Gastrocnemius medialis (tissue), 4 donors: ENCODE results near the gene RAPGEF1. TPM values are rescaled to one million over a fixed set of nuclear protein-coding genes. Genes with fewer than 3 reads are reported as not detected.
A peak's percentile ranks its signal among the peaks of the same experiment; 100 is the strongest.

Experiments
- ATAC-seq, 2 donors: fragments of 150-250 bp; one replicate each; pipeline ENCODE4 v1.9.1; 2016
- DNase-seq, 2 donors: peaks; one replicate each; pipeline ENCODE4 v3.0.0-alpha.2; 2019
- H3K27ac ChIP-seq, 4 donors: fragments of 200-600 bp; sonication (generic); 1 replicate in 1 of 4; 2 replicates in 3 of 4; pipeline ENCODE4 v1.5.1; 2016 to 2018; ENCODE audit warnings: mild to moderate bottlenecking in 2 of 4, moderate library complexity in 1 of 4
- H3K27me3 ChIP-seq, 3 donors: fragments of 200-600 bp; sonication (generic) in 2 of 3; 1 replicate in 1 of 3; 2 replicates in 2 of 3; pipeline versions ENCODE4 v1.5.1 to v1.6.0; 2016 to 2019; ENCODE audit warnings: mild to moderate bottlenecking in 1 of 3, moderate library complexity in 1 of 3
- H3K36me3 ChIP-seq, 2 donors: fragments of 200-600 bp; sonication (generic) in 1 of 2; one replicate each; pipeline ENCODE4 v1.5.1; 2017 to 2018
- H3K4me1 ChIP-seq, 2 donors: fragments of 200-600 bp; sonication (generic) in 1 of 2; one replicate each; pipeline ENCODE4 v1.5.1; 2016 to 2017; ENCODE audit warnings: mild to moderate bottlenecking in 2 of 2
- H3K4me3 ChIP-seq, 4 donors: fragments of 200-600 bp; sonication (generic) in 3 of 4; 1 replicate in 1 of 4; 2 replicates in 3 of 4; pipeline ENCODE4 v1.5.1; 2016 to 2019; ENCODE audit warnings: mild to moderate bottlenecking in 2 of 4
- H3K9me3 ChIP-seq, 3 donors: fragments of 200-600 bp; sonication (generic) in 2 of 3; 1 replicate in 1 of 3; 2 replicates in 2 of 3; pipeline ENCODE4 v1.5.1; 2016 to 2019
- POLR2A ChIP-seq, 2 donors: fragments of 450-650 bp; IDR thresholded peaks; one replicate each; pipeline ENCODE4 v1.6.1; 2017; ENCODE audit warnings: antibody characterized with exemption in 2 of 2, mild to moderate bottlenecking in 2 of 2, moderate library complexity in 2 of 2
- in situ Hi-C, 4 donors: fragments of 200-750 bp; cut with MboI; loops; one replicate each; pipeline versions ENCODE4 v1.15.0 to v1.8.0; 2017; ENCODE audit warnings: low sequenced_read_pairs in 4 of 4
- intact Hi-C: fragments of 100-400 bp; cut with DNase I; formaldehyde crosslinking; loops from one replicate; pipeline ENCODE4 v1.15.1; 2023; ENCODE audit warnings: low total_unique reads
- total RNA-seq, 4 donors: library from RNA; depleted of rRNA; stranded (reverse); fragments of >200 nt; gene quantifications; one replicate each; pipeline versions ENCODE4 v1.1.0 to v1.2.3, GENCODE V29; 2016
- TF ChIP-seq, protein P1 (sequence below), 5 experiments: fragments of 450-650 bp in 3 of 5; fragments of 200-600 bp in 2 of 5; sonication (generic) in 2 of 5; IDR thresholded peaks in 4 of 5; conservative IDR thresholded peaks in 1 of 5; 1 replicate in 4 of 5; 2 replicates in 1 of 5; pipeline ENCODE4 v1.5.1; 2016 to 2019; ENCODE audit warnings: antibody characterized with exemption in 5 of 5, mild to moderate bottlenecking in 3 of 5, moderate library complexity in 3 of 5

The RAPGEF1 gene
- total RNA-seq, 4 donors from 2014 or later, result 123 to 296 (median 217) TPM

DNA sequence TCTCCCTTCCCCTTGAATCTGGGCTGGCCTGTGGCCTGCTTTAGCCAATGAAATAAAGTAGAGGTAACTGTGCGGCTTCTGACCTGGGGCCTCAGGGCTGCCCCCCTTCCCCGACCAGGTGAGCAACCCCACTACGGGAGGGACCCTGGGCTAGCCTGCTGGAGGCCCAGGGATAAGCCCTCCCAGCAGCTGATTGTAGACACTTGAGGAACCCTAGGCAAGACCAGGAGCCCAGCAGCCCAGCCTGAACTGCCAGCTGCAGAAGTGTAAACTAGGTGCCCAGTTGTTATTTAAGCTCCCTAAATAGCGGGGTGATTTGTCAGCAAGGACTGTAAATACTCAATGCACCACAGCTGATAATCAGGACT is 41.3 kb downstream of the RAPGEF1 start:
- in situ Hi-C loops (no loop called here), intact Hi-C loops (no loop called here)
- H3K9me3 ChIP-seq, result no peaks in the 10 kb centered on the region
- ATAC-seq (peak; percentile 66 to 71), DNase-seq (peak in 1 of 2 donors; percentile 52)
- H3K4me3 ChIP-seq, result no peak overlapping the region
- no peaks in the 10 kb centered on the region for H3K36me3 ChIP-seq
- no peaks in the 10 kb centered on the region for H3K27me3 ChIP-seq
- H3K4me1 ChIP-seq, result peaks cover 59 to 84% of the 10 kb centered on the region in 2 donors
- H3K27ac ChIP-seq, result peak overlapping the region; percentile 74 to 85 (median 79)
- TF ChIP-seq POLR2A (IDR thresholded peaks at IDR 0.05), result no peak
- TF ChIP-seq, protein P1, sequence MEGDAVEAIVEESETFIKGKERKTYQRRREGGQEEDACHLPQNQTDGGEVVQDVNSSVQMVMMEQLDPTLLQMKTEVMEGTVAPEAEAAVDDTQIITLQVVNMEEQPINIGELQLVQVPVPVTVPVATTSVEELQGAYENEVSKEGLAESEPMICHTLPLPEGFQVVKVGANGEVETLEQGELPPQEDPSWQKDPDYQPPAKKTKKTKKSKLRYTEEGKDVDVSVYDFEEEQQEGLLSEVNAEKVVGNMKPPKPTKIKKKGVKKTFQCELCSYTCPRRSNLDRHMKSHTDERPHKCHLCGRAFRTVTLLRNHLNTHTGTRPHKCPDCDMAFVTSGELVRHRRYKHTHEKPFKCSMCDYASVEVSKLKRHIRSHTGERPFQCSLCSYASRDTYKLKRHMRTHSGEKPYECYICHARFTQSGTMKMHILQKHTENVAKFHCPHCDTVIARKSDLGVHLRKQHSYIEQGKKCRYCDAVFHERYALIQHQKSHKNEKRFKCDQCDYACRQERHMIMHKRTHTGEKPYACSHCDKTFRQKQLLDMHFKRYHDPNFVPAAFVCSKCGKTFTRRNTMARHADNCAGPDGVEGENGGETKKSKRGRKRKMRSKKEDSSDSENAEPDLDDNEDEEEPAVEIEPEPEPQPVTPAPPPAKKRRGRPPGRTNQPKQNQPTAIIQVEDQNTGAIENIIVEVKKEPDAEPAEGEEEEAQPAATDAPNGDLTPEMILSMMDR (IDR thresholded peaks at IDR 0.05 in 4 of 5, conservative IDR thresholded peaks at IDR 0.05 in 1 of 5), result no peak

DNA sequence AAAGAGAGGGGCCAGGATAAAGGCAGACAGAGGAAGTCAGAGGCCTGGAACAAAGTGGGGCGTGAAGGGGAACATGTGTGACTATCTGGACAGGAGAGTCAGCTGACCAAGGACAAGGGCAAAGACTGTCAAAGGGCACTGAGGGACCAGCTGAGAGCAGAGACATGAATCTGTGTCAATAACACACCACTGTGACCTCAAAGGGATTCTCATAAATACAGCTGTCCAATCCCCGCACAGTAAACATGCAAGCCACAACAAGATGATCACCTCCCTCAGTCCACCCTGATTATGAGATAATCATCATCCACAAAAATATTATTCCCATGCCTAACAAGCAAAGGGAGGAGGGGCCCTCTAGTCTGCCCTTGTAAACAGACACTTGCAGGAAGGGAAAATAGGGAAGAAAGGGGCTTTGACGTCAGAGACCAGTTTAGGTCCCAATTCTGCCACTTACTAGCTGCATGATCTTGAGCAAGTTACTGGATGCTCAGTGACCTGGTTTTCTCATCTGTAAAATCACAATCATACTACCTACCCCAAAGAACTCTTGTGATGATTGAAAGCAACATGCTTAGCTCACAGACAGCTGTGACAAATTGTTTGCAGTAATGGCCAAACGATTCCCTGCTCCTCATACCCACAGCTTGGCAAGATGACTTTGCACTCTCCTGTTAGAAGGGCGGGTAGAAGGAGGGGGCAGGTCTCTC is 41.8 kb downstream of the RAPGEF1 start:
- intact Hi-C loops, result no loop called here

DNA sequence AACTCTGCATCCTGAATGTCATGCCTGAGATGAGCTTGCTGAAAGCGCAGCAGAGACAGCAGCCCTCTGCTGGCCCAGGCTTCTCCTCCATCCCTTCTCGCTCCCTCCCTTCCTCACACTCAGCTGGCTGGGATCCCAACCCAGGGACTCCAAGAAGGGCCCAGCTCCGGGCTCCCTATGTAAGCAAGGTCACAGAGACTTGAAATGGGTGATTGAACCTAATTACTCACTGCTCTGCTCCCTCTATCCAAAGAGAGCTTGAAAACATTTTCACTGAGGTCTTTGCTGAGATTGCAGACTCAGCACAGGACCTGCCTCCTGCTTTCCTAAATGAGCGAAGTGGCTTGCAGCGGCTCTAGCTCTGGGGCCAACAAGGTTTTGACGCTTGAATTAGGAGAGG is 42.8 kb downstream of the RAPGEF1 start:
- Histone ChIP-seq H3K27ac (peak overlapping the region; percentile 74 to 85 (median 79)), H3K4me1 (peaks cover 63 to 85% of the 10 kb centered on the region in 2 donors), H3K9me3 (no peaks in the 10 kb centered on the region), H3K36me3 (no peaks in the 10 kb centered on the region), H3K27me3 (no peaks in the 10 kb centered on the region), H3K4me3 (no peak overlapping the region)
- no peak for DNase-seq
- in situ Hi-C loops (no loop called here), intact Hi-C loops (no loop called here)
- TF ChIP-seq, protein P1 (IDR thresholded peaks at IDR 0.05 in 4 of 5, conservative IDR thresholded peaks at IDR 0.05 in 1 of 5), result peak in 1 of 5 experiments; percentile 14
- TF ChIP-seq POLR2A (IDR thresholded peaks at IDR 0.05), result no peak
- no peak for ATAC-seq

More for the DNA sequence above, 41.8 kb downstream of the RAPGEF1 start:
- in situ Hi-C loops, result no loop called here
- no peaks in the 10 kb centered on the region for H3K9me3 ChIP-seq
- no peaks in the 10 kb centered on the region for H3K27me3 ChIP-seq
- peaks cover 55 to 85% of the 10 kb centered on the region in 2 donors for H3K4me1 ChIP-seq
- ATAC-seq, result peak; percentile 28 to 48
- DNase-seq, result no peak
- peak overlapping the region; percentile 74 to 85 (median 79) for H3K27ac ChIP-seq
- H3K4me3 ChIP-seq, result no peak overlapping the region
- no peak for TF ChIP-seq POLR2A (IDR thresholded peaks at IDR 0.05)
- TF ChIP-seq, protein P1 (IDR thresholded peaks at IDR 0.05 in 4 of 5, conservative IDR thresholded peaks at IDR 0.05 in 1 of 5), result no peak
- no peaks in the 10 kb centered on the region for H3K36me3 ChIP-seq

DNA sequence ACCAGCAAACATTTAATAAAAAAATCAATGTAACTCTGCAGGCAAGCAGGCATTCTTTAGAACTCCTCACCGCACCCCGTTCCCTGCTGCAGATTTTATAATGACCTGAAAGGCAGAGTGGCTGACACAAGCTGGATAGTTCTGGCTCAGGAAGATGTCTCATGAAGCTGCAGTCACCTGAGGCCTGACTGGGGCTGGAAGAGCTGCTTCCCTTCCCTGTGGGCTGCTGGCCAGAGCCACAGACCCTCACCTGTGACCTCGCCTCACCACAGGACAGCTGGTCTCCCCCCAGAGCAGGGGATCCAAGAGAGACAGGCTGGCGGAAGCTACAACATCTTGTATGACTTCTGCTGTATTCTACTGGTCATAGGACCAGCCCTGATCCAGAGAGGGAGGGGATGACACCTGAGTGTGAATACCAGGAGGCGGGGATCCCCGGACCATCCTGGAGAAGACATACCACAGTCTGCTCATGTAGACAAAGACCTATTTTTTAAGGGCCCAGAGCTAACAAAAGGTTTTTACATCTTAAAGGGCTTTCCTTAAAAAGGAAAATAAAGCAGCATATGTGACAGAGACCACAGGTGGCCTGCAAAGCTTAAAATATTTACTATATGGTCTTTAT is 43.9 kb downstream of the RAPGEF1 start:
- intact Hi-C loops, result no loop called here
- no peak for ATAC-seq
- H3K27ac ChIP-seq, result peak overlapping the region in 2 of 4 donors; percentile 32 to 85

More for the DNA sequence above, 43.9 kb downstream of the RAPGEF1 start:
- Histone ChIP-seq H3K27me3 (no peaks in the 10 kb centered on the region), H3K36me3 (no peaks in the 10 kb centered on the region), H3K9me3 (no peaks in the 10 kb centered on the region), H3K4me3 (no peak overlapping the region), H3K4me1 (peaks cover 68 to 84% of the 10 kb centered on the region in 2 donors)
- in situ Hi-C loops, result no loop called here
- DNase-seq, result no peak
- TF ChIP-seq POLR2A (IDR thresholded peaks at IDR 0.05), result no peak
- TF ChIP-seq, protein P1 (IDR thresholded peaks at IDR 0.05 in 4 of 5, conservative IDR thresholded peaks at IDR 0.05 in 1 of 5), result no peak
